Kidney tubule cell (primary cell): ENCODE results near the gene TSSC4.
"Not testable (repeated sequence)": the region's sequence is repeated elsewhere in the genome, so short reads cannot be mapped to it uniquely, and the experiment has no call there.

Experiments
- DNase-seq: peaks from one replicate; pipeline ENCODE4 v3.0.0-alpha.2; 2018; ENCODE audit warnings: low spot score

Gene TSSC4

GRCh38 chr11:2400069-2400761, at the start of gene TSSC4:
Gene TSSC4 (plus strand): TSS chr11:2400750. CDS start chr11:2402634, 1,884 bp downstream.
- DNase-seq = peak; percentile 100

GRCh38 chr11:2351701-2352100, 48.8 kb upstream of the TSSC4 start:
- DNase-seq = no peak

GRCh38 chr11:2352420-2352819, 48.1 kb upstream of the TSSC4 start:
- no peak for DNase-seq

GRCh38 chr11:2355000-2355644, 45.4 kb upstream of the TSSC4 start:
- DNase-seq = no peak

DNA sequence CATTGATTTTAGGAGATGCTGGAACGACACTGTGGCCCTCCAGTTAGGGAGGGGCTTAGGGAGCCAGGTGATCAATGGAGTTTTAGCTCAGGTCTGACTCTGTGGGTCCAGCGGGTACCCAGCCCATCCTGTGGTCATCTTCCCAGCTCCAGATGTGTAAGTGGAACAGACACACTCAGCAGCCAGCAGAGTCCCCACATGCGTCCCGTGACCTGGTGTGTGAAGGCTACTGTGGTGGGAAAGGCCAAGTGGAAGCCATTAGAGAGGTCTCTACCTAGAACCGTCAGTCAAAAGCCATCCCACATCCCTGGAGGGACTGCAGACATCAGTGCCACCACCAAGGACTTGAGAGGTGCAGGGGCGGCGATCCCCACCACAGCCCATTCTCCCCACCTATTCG, 43.3 kb upstream of the TSSC4 start:
- no peak for DNase-seq

DNA sequence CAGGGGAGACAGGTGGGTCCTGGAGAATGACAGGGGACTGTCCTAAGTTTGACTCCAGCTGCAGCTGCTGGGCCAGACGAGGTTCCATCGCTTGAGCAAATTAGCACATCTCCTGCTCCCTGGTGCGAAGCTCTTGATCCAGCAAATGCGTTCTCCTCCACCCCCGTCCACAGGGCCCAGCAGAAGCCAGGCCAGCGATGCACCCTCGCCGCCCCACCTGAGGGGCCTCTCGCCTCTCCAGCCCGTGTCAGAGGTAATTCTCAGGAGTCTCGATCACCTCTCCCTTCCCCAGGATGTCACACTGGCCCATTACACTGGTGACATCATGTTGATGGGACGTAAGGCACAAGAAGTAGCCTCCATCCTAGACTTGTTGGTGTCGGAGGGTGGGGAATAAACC, 42.9 kb upstream of the TSSC4 start:
- DNase-seq = not testable (repeated sequence)

- DNase-seq = no peak
These were observed 41.7 kb upstream of the TSSC4 start for GRCh38 chr11:2358754-2359442.

DNA sequence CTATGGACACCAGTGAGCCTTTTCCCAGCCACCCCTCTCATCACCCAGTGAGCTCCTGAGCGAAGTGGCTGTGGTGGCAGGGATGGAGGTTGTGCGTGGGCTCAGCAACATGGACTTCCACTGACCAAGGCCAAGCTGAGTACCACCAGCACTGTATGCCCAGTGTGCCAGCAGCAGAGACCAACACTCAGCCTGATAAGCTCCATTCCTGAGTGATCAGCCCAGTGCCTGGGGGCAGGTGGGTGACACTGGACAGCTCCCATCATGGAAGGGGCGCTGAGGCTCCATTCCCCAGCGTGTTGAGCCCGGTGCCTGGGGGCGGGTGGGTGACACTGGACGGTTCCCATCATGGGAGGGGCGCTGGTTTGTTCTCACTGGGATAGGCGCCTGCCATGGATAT, 41.0 kb upstream of the TSSC4 start:
- no peak for DNase-seq

GRCh38 chr11:2360081-2360642, 40.4 kb upstream of the TSSC4 start:
- peak; percentile 26 for DNase-seq

DNA sequence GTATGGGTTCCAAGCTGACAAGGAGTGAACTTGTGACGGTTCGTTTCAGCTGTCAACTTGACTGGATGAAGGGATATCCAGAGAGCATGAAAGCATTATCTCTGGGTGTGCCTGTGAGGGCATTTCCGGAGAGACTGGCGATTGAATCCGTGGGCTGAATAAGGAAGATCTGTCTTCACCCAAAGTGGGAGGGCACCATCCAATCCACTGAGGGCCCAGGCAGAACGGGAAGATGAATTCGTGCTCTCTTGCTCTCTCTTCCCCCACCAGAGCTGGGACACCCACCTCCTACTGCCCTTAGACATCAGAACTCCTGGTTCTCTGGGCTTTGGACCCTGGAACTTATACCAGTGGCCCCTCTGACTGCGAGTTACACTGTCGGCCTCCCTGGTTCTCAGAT, 39.0 kb upstream of the TSSC4 start:
- no peak for DNase-seq

- DNase-seq = no peak
These were observed 38.1 kb upstream of the TSSC4 start for GRCh38 chr11:2362414-2362813.

DNA sequence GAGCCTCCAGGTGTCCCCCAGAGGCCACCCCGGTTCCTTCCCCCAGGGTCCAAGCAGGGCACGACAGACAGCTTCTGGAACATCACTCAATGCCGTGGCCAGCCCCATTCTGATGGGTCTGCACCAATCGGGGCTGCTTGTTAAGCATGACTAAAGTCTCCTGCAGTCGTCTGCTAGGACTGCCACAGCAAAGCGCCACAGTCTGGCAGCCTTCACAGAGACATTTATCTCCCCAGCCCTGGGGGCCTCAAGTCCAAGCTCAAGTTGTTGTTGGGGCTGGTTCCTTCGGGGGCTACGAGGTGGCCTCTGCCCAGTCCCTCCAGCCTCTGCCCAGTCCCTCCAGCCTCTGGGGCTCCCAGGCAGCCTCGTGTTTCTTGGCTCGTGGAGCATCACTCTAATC, 37.4 kb upstream of the TSSC4 start:
- DNase-seq = no peak

GRCh38 chr11:2363577-2364370, 36.8 kb upstream of the TSSC4 start:
- no peak for DNase-seq

- DNase-seq = not testable (repeated sequence)
These were observed 36.2 kb upstream of the TSSC4 start for GRCh38 chr11:2364386-2364785.

DNA sequence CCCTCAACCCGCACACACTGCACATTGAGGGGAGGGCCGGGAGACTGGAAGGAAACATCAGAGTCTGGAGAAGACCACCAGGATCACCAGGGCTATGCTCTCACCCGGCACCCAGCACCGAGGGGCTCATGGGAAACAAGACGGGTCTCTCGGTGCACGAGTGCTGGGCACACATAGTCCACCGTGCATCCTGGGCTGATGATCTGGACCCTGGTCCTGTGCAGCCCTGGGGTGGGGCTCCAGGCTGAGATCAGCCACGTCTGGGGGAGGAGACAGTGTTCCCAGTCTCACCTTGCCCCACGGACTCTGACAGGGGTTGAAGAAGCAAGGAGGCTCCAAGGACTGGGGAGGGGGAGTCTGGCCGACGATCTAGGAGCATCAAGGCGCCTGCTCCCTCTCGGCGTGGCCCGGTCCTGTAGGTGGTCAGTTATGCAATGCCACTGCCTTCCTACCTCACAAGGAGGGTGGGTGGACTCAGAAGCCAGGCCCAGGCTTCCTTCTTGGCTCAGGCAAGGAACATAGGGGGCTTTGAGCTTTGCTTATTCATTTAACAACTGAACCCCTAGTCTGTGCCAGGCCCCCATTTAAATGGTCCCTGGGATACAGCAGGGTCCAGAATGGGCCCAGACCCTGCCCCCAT, 34.9 kb upstream of the TSSC4 start:
- no peak for DNase-seq

DNA sequence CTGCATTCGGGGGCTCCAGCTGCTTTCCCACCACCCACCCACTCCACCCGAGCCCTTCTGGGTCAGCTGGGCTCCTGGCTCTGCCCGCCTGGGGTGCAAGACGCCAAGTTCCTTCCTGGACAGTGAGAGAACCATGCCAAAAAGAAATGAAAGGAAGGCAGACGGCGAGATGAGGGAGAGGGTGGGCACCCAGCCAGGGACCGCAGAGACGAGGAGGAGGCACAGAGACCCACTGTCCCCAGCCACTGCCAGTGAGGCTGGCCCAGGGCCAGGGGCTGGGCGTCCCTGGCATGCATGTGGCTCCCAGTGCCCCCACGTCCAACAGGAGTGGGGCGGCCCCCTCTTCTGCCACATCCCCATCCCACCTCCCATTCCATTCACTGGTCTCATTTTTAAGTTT, 34.3 kb upstream of the TSSC4 start:
- DNase-seq = no peak

GRCh38 chr11:2366733-2367132, 33.8 kb upstream of the TSSC4 start:
- no peak for DNase-seq

- no peak for DNase-seq
These were observed 33.0 kb upstream of the TSSC4 start for GRCh38 chr11:2367266-2368160.

DNA sequence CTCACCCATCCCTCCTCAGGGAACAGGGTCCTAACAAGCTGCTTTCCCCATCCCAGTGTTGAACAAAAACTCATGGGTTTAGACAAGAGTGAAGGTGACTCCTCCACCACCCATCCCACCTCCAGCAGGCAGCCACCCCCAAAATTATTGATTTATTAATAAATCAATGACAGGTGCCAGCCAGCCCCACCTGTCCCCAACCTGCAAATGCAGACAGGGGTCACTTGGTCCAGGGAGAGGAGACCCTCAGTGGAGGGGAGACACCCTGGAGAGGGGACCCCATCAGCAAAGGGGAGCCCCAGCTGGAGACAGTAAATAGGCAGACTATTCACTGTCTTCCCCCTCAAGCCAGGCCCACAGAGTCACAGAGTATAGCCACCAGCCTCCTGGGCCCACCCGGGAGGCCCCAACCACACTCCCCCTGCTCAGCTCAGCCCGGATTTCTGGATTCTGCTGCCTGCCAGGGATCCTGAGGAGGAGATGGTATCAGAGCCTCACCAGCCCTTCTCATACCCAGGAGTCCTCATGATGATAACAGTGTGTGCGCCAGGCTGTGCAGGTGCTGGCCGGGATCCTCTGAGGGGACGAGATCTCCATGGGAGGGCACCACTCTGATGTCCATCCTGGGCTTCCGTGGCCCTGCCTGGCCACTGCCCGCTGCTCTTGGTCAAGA, 32.2 kb upstream of the TSSC4 start:
- no peak for DNase-seq

- no peak for DNase-seq
These were observed 31.7 kb upstream of the TSSC4 start for GRCh38 chr11:2368851-2369180.
